ENCODE measurements around the gene ABTB2. TPM values are rescaled to one million over a fixed set of nuclear protein-coding genes. Genes with fewer than 3 reads are reported as not detected.
"Not testable (repeated sequence)": the region's sequence is repeated elsewhere in the genome, so short reads cannot be mapped to it uniquely, and the experiment has no call there.

ABTB2 gene
- total and polyA plus RNA-seq, 2 donors, result 1.6 to 2.6 TPM

DNA sequence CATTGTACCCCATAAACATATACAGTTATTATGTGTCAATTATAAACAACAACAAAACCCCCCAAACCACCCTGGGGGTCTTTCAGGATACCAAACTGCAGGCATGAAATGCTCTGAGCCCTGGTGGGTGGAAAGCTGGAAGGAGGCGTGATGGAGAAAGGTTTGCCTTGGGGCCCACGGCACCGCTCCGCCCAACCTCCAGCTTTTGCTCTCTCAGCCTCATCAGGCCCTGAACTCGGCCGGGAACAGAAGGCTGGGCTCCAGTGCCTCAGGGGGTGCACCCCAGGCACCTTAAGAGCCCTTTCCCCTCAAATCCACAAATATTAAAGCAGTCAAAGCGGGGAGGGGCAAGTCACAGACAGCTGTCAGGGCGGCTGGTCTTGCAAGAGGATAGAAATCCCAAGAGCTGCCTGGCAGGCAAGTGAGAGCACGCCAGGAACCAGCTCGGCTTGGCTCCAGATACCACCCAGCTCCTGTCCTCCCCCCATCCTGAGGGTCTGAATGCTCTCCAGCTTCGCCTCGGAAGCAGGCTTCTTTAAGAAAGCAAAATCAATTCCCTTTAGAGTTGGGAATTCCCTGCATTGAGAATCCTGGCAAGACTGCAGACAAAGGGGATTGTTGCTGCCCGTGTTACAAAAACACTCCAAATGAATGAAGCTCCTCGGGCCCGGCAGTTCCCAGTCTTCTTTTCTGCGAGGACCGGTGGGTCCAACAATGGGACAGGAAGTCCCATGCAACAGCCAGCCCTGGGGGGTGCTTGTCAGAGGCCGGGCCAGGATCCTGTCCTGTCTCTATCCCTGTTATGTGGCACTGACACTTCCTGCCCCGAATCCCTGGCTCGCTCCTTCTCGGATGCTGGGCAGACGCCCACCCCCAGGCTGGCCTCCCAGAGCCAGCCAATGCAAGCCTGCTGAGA is 171.6 kb downstream of the ABTB2 start:
- no peak overlapping the region for H3K4me3 ChIP-seq (ENCODE audit: low read length in 2 of 2)
- no peaks in the 10 kb centered on the region for H3K36me3 ChIP-seq (ENCODE audit: control insufficient read depth in 2 of 2, insufficient read depth in 2 of 2, low read length in 1 of 2)
- no peaks in the 10 kb centered on the region for H3K9me3 ChIP-seq (ENCODE audit: control insufficient read depth in 2 of 2, insufficient read depth in 1 of 2, low read length in 1 of 2)
- no peaks in the 10 kb centered on the region for H3K27me3 ChIP-seq (ENCODE audit: control insufficient read depth in 2 of 2, insufficient read depth in 1 of 2, low read length in 1 of 2)
- H3K27ac ChIP-seq (ENCODE audit: low read depth in 1 of 2, low read length in 1 of 2), result peak overlapping the region in 1 of 2 donors; percentile 45
- WGBS, result 96% methylated on average over 22 of the region's 22 CpGs
- H3K4me1 ChIP-seq (ENCODE audit: control insufficient read depth in 2 of 2, insufficient read depth in 2 of 2, low read length in 2 of 2), result peaks cover 0 to 31% of the 10 kb centered on the region in 2 donors
- DNase-seq (ENCODE audit: low read depth in 6 of 9, low spot score in 9 of 9), result no peak

DNA sequence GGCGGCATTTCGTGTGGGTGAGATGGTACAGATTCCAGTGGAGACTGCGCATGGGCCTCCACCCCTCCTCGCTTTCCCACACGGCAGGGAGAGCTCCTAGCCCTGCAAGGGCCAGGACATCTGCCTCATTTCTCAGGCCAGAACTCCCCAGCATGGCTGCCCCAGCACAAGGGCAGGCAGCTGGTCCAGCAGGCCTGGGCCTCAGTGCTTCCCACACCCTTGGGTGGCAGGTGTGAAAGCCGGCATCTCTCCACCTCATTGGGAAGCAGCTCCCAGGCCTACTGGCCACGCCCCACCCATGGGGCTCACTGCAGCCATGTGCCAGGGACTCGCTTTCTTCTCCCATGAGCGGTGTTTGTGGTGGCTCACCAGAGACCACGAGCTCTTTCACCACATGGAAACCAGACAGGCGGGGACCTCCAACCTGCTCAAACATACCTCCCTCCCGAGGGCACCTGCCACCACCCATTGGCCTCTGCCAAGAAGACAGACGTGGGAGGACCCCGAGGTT is 173.2 kb downstream of the ABTB2 start:
- no peak for DNase-seq (ENCODE audit: low read depth in 6 of 9, low spot score in 9 of 9)
- Histone ChIP-seq H3K27me3 (ENCODE audit: control insufficient read depth in 2 of 2, insufficient read depth in 1 of 2, low read length in 1 of 2) (no peaks in the 10 kb centered on the region), H3K4me3 (ENCODE audit: low read length in 2 of 2) (no peak overlapping the region), H3K36me3 (ENCODE audit: control insufficient read depth in 2 of 2, insufficient read depth in 2 of 2, low read length in 1 of 2) (no peaks in the 10 kb centered on the region), H3K27ac (ENCODE audit: low read depth in 1 of 2, low read length in 1 of 2) (no peak overlapping the region), H3K9me3 (ENCODE audit: control insufficient read depth in 2 of 2, insufficient read depth in 1 of 2, low read length in 1 of 2) (no peaks in the 10 kb centered on the region), H3K4me1 (ENCODE audit: control insufficient read depth in 2 of 2, insufficient read depth in 2 of 2, low read length in 2 of 2) (peaks cover 0 to 31% of the 10 kb centered on the region in 2 donors)
- 73% methylated on average over 14 of the region's 14 CpGs for WGBS

DNA sequence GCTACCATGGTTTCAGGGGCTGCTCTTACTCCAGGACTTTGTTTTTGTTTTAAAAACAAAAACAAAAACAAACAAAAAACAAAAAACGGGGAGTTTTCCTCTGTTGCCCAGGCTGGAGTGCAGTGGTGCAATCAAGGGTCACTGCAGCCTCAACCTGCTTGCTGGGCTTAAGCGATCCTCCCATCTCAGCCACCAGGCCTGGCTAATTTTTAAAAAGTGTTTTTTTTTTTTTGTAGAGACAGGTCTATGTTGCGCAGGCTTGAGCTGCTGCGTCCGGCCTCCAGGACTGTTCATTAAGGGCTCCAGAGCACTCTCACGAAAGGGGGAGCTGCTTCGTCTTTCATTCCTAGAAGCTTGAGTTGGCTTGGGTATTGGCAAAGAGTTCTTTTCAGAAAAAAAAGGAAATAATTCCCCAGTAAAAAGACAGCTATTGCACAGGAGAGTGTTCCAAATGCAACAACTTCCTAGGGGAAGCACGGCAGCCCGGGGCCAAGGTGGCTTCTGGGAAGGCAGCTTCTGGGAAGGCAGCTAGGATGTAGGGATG is 173.9 kb downstream of the ABTB2 start:
- Histone ChIP-seq H3K27me3 (ENCODE audit: control insufficient read depth in 2 of 2, insufficient read depth in 1 of 2, low read length in 1 of 2) (no peaks in the 10 kb centered on the region), H3K27ac (ENCODE audit: low read depth in 1 of 2, low read length in 1 of 2) (no peak overlapping the region)
- 96% methylated on average over 9 of the region's 9 CpGs for WGBS

DNA sequence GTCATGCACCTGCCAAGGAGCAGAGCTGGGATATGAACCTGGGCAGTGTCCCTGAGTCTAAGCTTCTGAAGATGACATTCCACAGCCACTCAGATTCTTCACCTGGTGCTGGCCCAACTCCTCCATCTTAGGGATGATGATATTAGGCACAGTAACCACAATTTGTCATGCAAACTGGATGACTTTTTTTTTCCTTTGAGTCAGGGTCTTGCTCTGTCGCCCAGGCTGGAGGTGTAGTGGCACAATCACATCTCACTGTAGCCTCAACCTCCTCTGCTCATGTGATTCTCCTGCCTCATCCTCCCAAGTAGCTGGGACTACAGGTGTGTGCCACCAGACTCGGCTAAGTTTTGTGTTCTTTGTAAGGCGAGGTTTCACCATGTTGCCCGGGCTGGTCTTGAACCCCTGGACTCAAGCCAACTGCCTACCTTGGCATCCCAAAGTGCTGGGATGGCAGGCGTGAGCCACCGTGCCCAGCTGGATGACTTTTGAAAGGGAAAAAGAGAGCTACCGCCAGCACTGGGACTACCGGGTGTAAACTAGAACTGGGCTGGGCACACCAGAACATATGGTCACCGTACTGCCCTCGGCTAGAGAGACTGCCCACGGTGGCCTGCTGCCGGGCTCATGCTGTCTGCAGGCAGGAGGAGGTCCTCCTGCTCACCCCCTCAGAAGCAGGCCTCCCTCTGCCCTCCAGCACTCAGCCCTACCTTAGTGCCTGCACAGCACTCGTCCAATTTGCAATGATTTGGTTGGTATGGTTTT is 174.7 kb downstream of the ABTB2 start:
- Histone ChIP-seq H3K27ac (ENCODE audit: low read depth in 1 of 2, low read length in 1 of 2) (no peak overlapping the region), H3K4me1 (ENCODE audit: control insufficient read depth in 2 of 2, insufficient read depth in 2 of 2, low read length in 2 of 2) (peaks cover 0 to 24% of the 10 kb centered on the region in 2 donors), H3K27me3 (ENCODE audit: control insufficient read depth in 2 of 2, insufficient read depth in 1 of 2, low read length in 1 of 2) (no peaks in the 10 kb centered on the region), H3K36me3 (ENCODE audit: control insufficient read depth in 2 of 2, insufficient read depth in 2 of 2, low read length in 1 of 2) (no peaks in the 10 kb centered on the region), H3K4me3 (ENCODE audit: low read length in 2 of 2) (no peak overlapping the region), H3K9me3 (ENCODE audit: control insufficient read depth in 2 of 2, insufficient read depth in 1 of 2, low read length in 1 of 2) (no peaks in the 10 kb centered on the region)
- DNase-seq (ENCODE audit: low read depth in 6 of 9, low spot score in 9 of 9), result no peak
- WGBS, result 97% methylated on average over 13 of the region's 13 CpGs

More for the DNA sequence above, 173.9 kb downstream of the ABTB2 start:
- DNase-seq (ENCODE audit: low read depth in 6 of 9, low spot score in 9 of 9), result no peak
- no peaks in the 10 kb centered on the region for H3K9me3 ChIP-seq (ENCODE audit: control insufficient read depth in 2 of 2, insufficient read depth in 1 of 2, low read length in 1 of 2)
- no peak overlapping the region for H3K4me3 ChIP-seq (ENCODE audit: low read length in 2 of 2)
- peaks cover 0 to 30% of the 10 kb centered on the region in 2 donors for H3K4me1 ChIP-seq (ENCODE audit: control insufficient read depth in 2 of 2, insufficient read depth in 2 of 2, low read length in 2 of 2)
- H3K36me3 ChIP-seq (ENCODE audit: control insufficient read depth in 2 of 2, insufficient read depth in 2 of 2, low read length in 1 of 2), result no peaks in the 10 kb centered on the region

DNA sequence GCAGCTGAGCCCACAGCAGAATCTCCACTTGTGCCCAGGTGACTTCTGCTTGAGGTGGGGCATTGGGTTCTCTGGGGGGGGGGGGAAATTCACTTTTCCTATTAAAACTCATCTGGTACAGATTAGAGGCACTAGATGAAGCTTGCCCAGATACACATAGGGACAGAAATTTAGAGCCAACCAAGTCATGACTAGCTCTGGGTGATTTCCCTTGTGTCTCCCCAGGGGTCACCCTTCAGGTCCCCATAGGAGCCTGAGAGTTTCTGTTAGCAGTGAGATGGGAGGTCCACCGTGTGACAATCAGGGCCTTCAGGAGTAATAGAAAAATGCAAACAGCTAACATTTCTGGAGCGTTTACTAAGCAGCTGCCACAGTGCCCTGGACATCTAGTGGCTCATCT is 175.4 kb downstream of the ABTB2 start:
- H3K36me3 ChIP-seq (ENCODE audit: control insufficient read depth in 2 of 2, insufficient read depth in 2 of 2, low read length in 1 of 2), result no peaks in the 10 kb centered on the region
- H3K27ac ChIP-seq (ENCODE audit: low read depth in 1 of 2, low read length in 1 of 2), result no peak overlapping the region
- H3K27me3 ChIP-seq (ENCODE audit: control insufficient read depth in 2 of 2, insufficient read depth in 1 of 2, low read length in 1 of 2), result no peaks in the 10 kb centered on the region
- WGBS, result 98% methylated on average over 2 of the region's 2 CpGs
- H3K4me3 ChIP-seq (ENCODE audit: low read length in 2 of 2), result no peak overlapping the region
- peaks cover 0 to 20% of the 10 kb centered on the region in 2 donors for H3K4me1 ChIP-seq (ENCODE audit: control insufficient read depth in 2 of 2, insufficient read depth in 2 of 2, low read length in 2 of 2)
- H3K9me3 ChIP-seq (ENCODE audit: control insufficient read depth in 2 of 2, insufficient read depth in 1 of 2, low read length in 1 of 2), result no peaks in the 10 kb centered on the region
- DNase-seq (ENCODE audit: low read depth in 6 of 9, low spot score in 9 of 9), result no peak

DNA sequence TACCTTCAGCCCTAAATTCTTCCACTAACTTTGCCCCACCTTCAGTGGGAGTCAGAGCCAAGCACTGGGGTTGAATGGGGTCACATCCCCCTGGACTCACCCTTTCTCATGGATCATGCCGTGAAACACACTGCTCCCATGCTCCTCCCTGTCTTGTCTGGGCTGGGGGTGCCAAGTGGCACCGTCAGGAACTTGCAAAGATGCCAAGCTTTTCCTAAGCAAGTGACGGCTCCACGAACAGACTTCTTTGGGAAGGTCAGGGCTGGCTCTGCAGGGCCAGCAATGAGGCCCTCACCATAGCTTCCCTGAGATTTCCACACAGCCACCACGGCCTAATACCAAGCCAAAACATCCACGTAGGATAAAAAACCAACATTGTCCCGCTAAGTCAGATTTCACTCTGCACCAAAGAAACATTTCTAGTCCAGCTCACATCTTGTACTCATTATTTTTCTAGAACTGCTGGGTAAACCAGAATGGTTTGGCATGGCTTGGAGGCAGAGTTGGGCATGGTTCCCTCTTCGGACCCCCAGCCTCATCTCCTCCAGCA is 175.9 kb downstream of the ABTB2 start:
- Histone ChIP-seq H3K27ac (ENCODE audit: low read depth in 1 of 2, low read length in 1 of 2) (no peak overlapping the region), H3K9me3 (ENCODE audit: control insufficient read depth in 2 of 2, insufficient read depth in 1 of 2, low read length in 1 of 2) (no peaks in the 10 kb centered on the region), H3K27me3 (ENCODE audit: control insufficient read depth in 2 of 2, insufficient read depth in 1 of 2, low read length in 1 of 2) (no peaks in the 10 kb centered on the region), H3K36me3 (ENCODE audit: control insufficient read depth in 2 of 2, insufficient read depth in 2 of 2, low read length in 1 of 2) (no peaks in the 10 kb centered on the region), H3K4me1 (ENCODE audit: control insufficient read depth in 2 of 2, insufficient read depth in 2 of 2, low read length in 2 of 2) (peaks cover 0 to 20% of the 10 kb centered on the region in 2 donors), H3K4me3 (ENCODE audit: low read length in 2 of 2) (no peak overlapping the region)
- WGBS, result 97% methylated on average over 8 of the region's 8 CpGs
- DNase-seq (ENCODE audit: low read depth in 6 of 9, low spot score in 9 of 9), result no peak

DNA sequence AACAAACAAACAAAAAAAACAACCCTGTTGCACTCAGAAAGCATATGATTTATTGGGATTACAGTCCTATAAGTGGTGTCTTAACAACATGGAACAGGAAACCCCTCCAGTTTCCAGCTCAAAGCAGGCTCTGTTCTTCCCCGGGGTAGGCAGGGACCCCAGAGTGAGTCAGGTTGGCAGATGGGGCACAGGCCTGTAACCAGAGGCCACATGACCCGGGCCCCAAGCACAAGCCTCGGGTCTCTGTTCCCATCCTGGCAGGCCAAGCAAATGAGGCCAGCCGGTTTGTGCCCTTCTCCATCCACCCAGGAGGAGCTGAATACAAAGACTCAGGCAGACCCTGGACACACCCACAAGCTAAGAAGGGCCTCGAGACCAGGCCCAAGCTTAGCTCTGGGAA is 176.6 kb downstream of the ABTB2 start:
- no peak overlapping the region for H3K27ac ChIP-seq (ENCODE audit: low read depth in 1 of 2, low read length in 1 of 2)
- peaks cover 0 to 18% of the 10 kb centered on the region in 2 donors for H3K4me1 ChIP-seq (ENCODE audit: control insufficient read depth in 2 of 2, insufficient read depth in 2 of 2, low read length in 2 of 2)
- no peak overlapping the region for H3K4me3 ChIP-seq (ENCODE audit: low read length in 2 of 2)
- no peaks in the 10 kb centered on the region for H3K27me3 ChIP-seq (ENCODE audit: control insufficient read depth in 2 of 2, insufficient read depth in 1 of 2, low read length in 1 of 2)
- no peaks in the 10 kb centered on the region for H3K9me3 ChIP-seq (ENCODE audit: control insufficient read depth in 2 of 2, insufficient read depth in 1 of 2, low read length in 1 of 2)
- no peak for DNase-seq (ENCODE audit: low read depth in 6 of 9, low spot score in 9 of 9)
- WGBS, result 91% methylated on average over 5 of the region's 5 CpGs
- H3K36me3 ChIP-seq (ENCODE audit: control insufficient read depth in 2 of 2, insufficient read depth in 2 of 2, low read length in 1 of 2), result no peaks in the 10 kb centered on the region

DNA sequence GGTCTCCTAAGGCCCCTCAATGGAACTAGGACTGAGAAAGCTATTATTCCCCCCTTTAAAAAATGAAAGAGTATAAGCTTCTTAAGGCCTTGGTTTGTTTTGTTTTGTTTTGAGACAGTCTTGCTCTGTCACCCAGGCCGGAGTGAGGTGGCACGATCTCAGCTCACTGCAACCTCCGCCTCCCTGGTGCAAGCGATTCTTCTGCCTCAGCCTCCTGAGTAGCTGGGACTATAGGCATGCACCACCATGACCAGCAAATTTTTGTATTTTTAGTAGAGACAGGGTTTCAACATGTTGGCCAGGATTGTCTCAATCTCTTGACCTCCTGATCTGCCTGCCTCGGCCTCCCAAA is 177.0 kb downstream of the ABTB2 start:
- not testable (repeated sequence) for H3K36me3 ChIP-seq (ENCODE audit: control insufficient read depth in 2 of 2, insufficient read depth in 2 of 2, low read length in 1 of 2); H3K9me3 ChIP-seq (ENCODE audit: control insufficient read depth in 2 of 2, insufficient read depth in 1 of 2, low read length in 1 of 2); DNase-seq (ENCODE audit: low read depth in 6 of 9, low spot score in 9 of 9); H3K4me3 ChIP-seq (ENCODE audit: low read length in 2 of 2); H3K27ac ChIP-seq (ENCODE audit: low read depth in 1 of 2, low read length in 1 of 2); H3K27me3 ChIP-seq (ENCODE audit: control insufficient read depth in 2 of 2, insufficient read depth in 1 of 2, low read length in 1 of 2)
- peaks cover 0 to 15% of the 10 kb centered on the region in 2 donors for H3K4me1 ChIP-seq (ENCODE audit: control insufficient read depth in 2 of 2, insufficient read depth in 2 of 2, low read length in 2 of 2)
- 85% methylated on average over 5 of the region's 5 CpGs for WGBS
